Posterior cingulate gyrus (tissue), 11 donors: Measurements from ENCODE around the gene PTPRN2.
"Not testable (repeated sequence)": the region's sequence is repeated elsewhere in the genome, so short reads cannot be mapped to it uniquely, and the experiment has no call there.

ENCODE experiments used
- DNase-seq, 10 donors: peaks; one replicate each; pipeline versions ENCODE4 v3.0.0 to v3.0.0-alpha.2; 2020 to 2021; ENCODE audit warnings: mixed read lengths in 3 of 10
- intact Hi-C: fragments of 100-400 bp; cut with DNase I; formaldehyde crosslinking; loops from one replicate; pipeline ENCODE4 v1.15.1; 2023

PTPRN2 gene

GRCh38 chr7:157916946-157917640, 670.5 kb downstream of the PTPRN2 start:
- peak in 2 of 10 donors; percentile 18 to 77 for DNase-seq
- intact Hi-C loops = no loop called here

- intact Hi-C loops = no loop called here
- DNase-seq = peak in 2 of 10 donors; percentile 54 to 67
Measured at GRCh38 chr7:157910446-157910845, 677.2 kb downstream of the PTPRN2 start.

- peak in 2 of 10 donors; percentile 49 for DNase-seq
- intact Hi-C loops = not testable (repeated sequence)
Measured at GRCh38 chr7:157910045-157910444, 677.6 kb downstream of the PTPRN2 start.

- peak in 3 of 10 donors; percentile 35 to 70 (median 63) for DNase-seq
- intact Hi-C loops = no loop called here
Measured at GRCh38 chr7:157909370-157909769, 678.3 kb downstream of the PTPRN2 start.

GRCh38 chr7:157908006-157908782, 679.4 kb downstream of the PTPRN2 start:
- intact Hi-C loops = no loop called here

GRCh38 chr7:157907091-157907490, 680.5 kb downstream of the PTPRN2 start:
- DNase-seq = peak in 3 of 10 donors; percentile 58 to 77 (median 62)

More at GRCh38 chr7:157908006-157908782, 679.4 kb downstream of the PTPRN2 start:
- DNase-seq = peak in 7 of 10 donors; percentile 22 to 89 (median 55)

GRCh38 chr7:157906583-157906982, 681.0 kb downstream of the PTPRN2 start:
- peak in 3 of 10 donors; percentile 39 to 66 (median 55) for DNase-seq
- intact Hi-C loops = no loop called here

More at GRCh38 chr7:157907091-157907490, 680.5 kb downstream of the PTPRN2 start:
- intact Hi-C loops = no loop called here

GRCh38 chr7:157905651-157906461, 681.8 kb downstream of the PTPRN2 start:
- DNase-seq = peak in 3 of 10 donors; percentile 47 to 71 (median 62)
- intact Hi-C loops = no loop called here

GRCh38 chr7:157904866-157905570, 682.6 kb downstream of the PTPRN2 start:
- peak in 2 of 10 donors; percentile 51 to 59 for DNase-seq
- intact Hi-C loops = no loop called here

GRCh38 chr7:157904211-157904865, 683.3 kb downstream of the PTPRN2 start:
- intact Hi-C loops = no loop called here
- DNase-seq = peak in 2 of 10 donors; percentile 58 to 74

GRCh38 chr7:157903710-157904109, 683.9 kb downstream of the PTPRN2 start:
- DNase-seq = peak in 9 of 10 donors; percentile 19 to 96 (median 74)

GRCh38 chr7:157903296-157903695, 684.3 kb downstream of the PTPRN2 start:
- intact Hi-C loops = no loop called here
- DNase-seq = peak in 2 of 10 donors; percentile 21 to 76

More at GRCh38 chr7:157903710-157904109, 683.9 kb downstream of the PTPRN2 start:
- intact Hi-C loops = no loop called here

GRCh38 chr7:157901816-157902610, 685.6 kb downstream of the PTPRN2 start:
- intact Hi-C loops = not testable (repeated sequence)
- DNase-seq = peak in 2 of 10 donors; percentile 52 to 60

- DNase-seq = peak in 2 of 10 donors; percentile 12 to 59
- intact Hi-C loops = no loop called here
Measured at GRCh38 chr7:157901166-157901565, 686.5 kb downstream of the PTPRN2 start.

GRCh38 chr7:157900556-157900955, 687.1 kb downstream of the PTPRN2 start:
- DNase-seq = peak in 3 of 10 donors; percentile 12 to 43 (median 30)
- intact Hi-C loops = no loop called here

GRCh38 chr7:157900011-157900410, 687.6 kb downstream of the PTPRN2 start:
- intact Hi-C loops = no loop called here
- DNase-seq = peak in 3 of 10 donors; percentile 14 to 62 (median 20)

GRCh38 chr7:157898802-157899505, 688.7 kb downstream of the PTPRN2 start:
- DNase-seq = peak in 3 of 10 donors; percentile 31 to 70 (median 63)

GRCh38 chr7:157898261-157898660, 689.4 kb downstream of the PTPRN2 start:
- intact Hi-C loops = no loop called here
- peak in 3 of 10 donors; percentile 37 to 47 (median 39) for DNase-seq

More at GRCh38 chr7:157898802-157899505, 688.7 kb downstream of the PTPRN2 start:
- intact Hi-C loops = no loop called here
